HFF-Myc (cell line): ENCODE measurements around the gene RSPH9.
A peak's percentile ranks its signal among the peaks of the same experiment; 100 is the strongest.

ENCODE experiments used
- DNase-seq: peaks from one replicate; pipeline ENCODE4 v3.0.0-alpha.2; 2011; ENCODE audit warnings: low read depth; ENCODE audit errors: extremely low read depth
- H3K4me3 ChIP-seq: replicated peaks from 2 replicates; pipeline ENCODE4 v1.5.1; 2011; ENCODE audit warnings: low read depth, mild to moderate bottlenecking, control low read depth, low read length
- TF ChIP-seq, protein P1 (sequence below): IDR thresholded peaks from 2 replicates; pipeline ENCODE4 v1.5.1; 2012; ENCODE audit warnings: mild to moderate bottlenecking, low read depth, low read length, control low read depth; ENCODE audit errors: missing control alignments

RSPH9 gene

DNA sequence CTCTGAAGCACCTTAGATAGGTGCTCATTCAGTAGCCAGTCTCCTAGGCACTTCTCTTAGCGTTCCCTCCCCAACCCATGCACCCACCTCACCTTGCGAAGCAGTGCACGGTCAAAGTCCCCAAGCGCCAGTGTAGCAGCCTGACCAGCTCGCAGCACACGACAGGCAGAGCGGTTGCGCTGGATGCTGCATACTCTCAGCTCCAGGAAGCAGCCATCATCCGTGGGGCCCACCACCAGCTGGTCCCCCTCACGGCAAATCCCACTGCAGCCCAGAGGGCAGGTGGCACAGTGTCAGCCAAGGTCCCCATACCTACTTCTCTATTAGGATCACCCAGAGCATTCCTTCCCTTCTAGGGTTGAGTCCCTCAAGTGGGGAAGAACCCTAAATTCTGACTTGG lies 22.3 kb upstream of the RSPH9 start:
- DNase-seq, result no peak
- TF ChIP-seq, protein P1, sequence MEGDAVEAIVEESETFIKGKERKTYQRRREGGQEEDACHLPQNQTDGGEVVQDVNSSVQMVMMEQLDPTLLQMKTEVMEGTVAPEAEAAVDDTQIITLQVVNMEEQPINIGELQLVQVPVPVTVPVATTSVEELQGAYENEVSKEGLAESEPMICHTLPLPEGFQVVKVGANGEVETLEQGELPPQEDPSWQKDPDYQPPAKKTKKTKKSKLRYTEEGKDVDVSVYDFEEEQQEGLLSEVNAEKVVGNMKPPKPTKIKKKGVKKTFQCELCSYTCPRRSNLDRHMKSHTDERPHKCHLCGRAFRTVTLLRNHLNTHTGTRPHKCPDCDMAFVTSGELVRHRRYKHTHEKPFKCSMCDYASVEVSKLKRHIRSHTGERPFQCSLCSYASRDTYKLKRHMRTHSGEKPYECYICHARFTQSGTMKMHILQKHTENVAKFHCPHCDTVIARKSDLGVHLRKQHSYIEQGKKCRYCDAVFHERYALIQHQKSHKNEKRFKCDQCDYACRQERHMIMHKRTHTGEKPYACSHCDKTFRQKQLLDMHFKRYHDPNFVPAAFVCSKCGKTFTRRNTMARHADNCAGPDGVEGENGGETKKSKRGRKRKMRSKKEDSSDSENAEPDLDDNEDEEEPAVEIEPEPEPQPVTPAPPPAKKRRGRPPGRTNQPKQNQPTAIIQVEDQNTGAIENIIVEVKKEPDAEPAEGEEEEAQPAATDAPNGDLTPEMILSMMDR, result no peak
- no peak overlapping the region for H3K4me3 ChIP-seq

DNA sequence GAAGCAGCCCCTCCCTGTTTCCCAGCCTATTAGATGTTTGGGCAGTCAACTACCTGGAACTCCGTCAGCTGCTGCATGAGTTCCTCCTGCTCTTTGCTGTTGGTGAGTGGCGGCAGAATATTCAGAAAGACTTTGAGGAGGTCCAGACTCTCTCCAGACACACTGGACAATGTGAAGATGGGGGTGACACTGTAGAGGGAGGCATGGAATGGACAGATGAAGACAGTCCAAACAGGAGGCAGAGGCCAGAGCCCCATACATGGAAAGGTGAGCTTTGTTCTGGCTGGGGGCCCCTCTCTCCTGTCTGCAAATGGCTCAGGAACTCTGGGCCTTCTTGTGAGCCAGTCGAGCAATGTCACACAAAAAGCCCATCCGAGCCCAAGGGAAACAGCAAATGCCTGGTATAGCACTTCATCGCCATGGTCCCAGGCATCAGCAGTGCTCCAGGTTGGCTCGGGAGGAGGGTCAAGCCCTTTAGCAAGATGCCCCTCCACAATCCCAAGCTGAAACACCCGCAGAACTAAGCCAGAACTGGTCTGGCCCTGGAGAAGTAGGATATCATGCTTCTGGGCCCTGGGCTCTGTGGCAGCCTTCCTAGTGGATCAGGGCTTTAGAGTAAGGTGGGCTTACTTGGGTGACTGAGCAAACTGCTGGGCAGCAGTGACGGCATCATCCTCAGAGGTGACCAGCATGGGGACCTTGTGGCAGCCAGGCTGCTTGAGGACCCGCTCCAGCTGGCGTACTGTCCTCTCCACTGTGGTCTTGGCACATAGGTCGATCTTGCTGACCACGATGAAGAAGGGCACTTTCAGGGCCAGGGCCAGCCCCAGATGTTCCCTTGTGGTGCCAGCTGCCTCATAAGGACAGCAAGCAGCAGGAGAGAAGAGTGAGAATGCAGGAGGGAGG lies 20.7 kb upstream of the RSPH9 start:
- TF ChIP-seq, protein P1, result no peak
- DNase-seq, result no peak
- H3K4me3 ChIP-seq, result no peak overlapping the region

DNA sequence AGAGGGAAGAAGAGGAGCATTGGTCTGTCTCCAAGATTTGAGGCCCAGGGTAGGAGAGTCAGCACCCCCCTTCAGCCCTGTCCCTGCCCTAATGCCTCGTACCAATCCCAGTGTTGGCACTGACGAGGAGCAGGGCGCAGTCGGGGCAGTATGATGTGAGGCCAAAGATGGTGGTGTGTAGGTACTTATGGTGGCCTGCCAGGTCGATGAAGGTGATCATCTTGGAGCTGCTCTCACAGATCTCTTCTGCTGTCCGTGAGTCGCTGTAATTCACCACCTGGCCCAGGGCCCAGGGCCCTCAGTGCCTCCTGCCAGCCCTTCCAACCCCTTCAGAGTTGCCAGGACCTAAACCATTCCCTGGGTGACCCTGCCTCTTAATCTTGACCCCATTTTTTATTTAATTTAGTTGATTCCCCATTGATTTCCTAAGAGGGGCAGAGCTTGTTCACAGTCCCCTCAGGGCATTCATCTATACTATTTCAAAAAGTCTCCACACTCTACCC lies 20.0 kb upstream of the RSPH9 start:
- TF ChIP-seq, protein P1, result no peak
- no peak for DNase-seq

DNA sequence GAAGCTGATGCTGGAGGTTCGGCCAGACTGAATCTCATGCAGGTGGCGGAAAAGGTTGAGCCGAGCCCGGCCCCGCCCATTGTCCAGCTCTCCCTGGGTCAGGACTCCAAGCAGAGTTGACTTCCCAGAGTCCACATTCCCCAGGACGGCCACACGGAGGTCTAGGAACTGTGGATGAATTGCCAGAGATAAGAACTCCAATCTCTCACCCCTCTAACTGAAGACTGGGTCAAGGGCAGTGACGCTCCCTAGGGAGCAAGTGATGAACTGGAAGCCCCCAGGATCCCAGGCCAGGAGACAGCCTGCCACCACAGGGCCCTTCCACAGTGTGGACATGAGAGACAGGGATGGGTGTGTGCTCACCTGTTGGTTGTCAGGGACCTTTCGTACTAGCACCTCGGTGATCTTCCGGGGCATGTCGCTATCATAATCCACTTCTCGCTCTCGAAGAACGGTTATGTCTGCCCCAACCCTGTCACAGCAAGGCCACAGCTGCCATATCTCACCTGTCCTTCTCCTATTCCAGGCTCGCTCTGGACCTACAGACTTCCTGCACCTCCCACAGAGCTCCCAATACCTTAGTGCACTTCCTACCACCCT lies 19.3 kb upstream of the RSPH9 start:
- TF ChIP-seq, protein P1, result no peak
- no peak overlapping the region for H3K4me3 ChIP-seq
- no peak for DNase-seq

More for the DNA sequence above, 20.0 kb upstream of the RSPH9 start:
- no peak overlapping the region for H3K4me3 ChIP-seq

DNA sequence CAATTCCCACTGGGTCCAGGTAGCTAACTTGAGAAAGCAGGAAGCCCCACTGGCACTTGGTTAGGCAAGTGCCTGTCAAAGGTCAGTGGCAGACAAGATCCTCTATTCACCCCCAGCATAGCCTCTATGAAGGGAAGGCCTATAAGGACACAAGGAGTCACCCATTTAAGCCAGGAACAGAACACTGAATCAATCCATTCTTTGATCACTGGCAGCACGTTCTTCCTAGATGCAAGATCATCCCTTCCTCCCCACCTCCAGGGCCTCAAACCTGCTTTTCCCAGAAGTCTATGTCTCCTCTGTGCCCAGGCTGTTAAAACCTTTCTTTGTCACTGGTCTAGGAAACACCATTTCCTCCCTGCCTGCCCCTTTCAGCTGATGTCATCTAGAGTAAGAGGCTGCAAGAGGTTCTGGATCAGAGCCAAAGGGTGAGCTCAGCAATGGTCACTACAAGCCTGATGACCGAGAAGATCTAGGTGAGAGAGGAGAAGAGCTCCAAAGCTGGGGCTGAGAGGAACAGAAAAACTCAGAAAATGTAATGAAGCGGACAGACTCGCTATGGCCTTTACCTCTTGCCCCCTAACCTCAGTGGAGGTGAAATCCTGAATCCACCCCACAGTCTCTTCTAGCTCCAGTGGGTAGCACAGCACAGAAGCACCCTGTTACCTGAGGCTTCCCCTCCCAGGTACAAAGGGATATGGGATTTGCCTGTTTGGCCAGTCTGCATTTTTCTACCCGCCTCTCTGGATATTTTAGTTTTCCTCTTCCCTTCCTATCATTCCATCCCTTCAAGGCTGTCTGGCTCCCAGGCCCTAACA lies 17.6 kb upstream of the RSPH9 start:
- TF ChIP-seq, protein P1, result no peak
- peak overlapping the region; percentile 87 for H3K4me3 ChIP-seq
- DNase-seq, result peak; percentile 66

DNA sequence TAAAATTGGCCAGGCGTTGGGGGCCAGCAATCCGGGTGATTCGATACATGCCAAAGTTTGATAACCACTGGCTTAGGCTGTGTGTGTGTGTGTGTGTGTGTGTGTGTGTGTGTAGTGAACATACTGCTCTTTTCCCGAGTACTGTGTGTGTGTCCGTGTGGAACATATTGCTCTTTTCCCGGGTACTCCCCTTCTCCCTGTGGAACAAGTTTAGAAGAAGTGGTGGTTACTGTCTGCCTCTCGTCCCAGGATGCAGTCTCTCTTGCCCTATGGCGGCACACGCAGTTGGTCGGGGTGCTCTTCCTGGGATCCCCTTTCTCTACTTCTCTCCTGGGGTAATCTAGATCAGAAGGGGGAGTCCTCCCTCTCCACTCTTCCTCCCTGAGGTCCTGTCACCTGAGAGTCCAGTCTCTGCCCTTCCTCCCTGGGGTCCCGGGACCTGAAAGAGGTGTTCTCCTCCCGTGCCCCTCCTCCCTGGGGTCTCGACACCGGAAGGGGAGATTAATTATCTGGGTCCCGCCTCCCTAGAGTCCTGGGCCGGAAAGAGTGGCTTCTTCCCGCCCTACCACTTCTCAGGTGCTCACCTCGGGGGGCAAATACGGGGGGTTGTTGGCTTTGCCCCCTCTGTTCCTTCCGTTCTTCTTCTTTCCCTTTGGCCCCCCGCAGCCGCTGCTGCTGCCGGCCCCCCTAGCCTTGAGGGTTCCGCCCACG lies 16.3 kb upstream of the RSPH9 start:
- DNase-seq, result no peak
- H3K4me3 ChIP-seq, result peak overlapping the region; percentile 87
- TF ChIP-seq, protein P1, result no peak
